ENCODE data around the gene PRKG1.

Gene PRKG1

GRCh38 chr10:52020173-52020572, 945.9 kb downstream of the PRKG1 start:
- TF ChIP-seq TAF1 (IDR thresholded peaks at IDR 0.05; ENCODE audit: borderline replicate concordance, insufficient read depth, low read length) (no peak), POLR2AphosphoS5 (IDR thresholded peaks at IDR 0.05; ENCODE audit: low read depth, low read length) (no peak), FOXP2 (optimal IDR thresholded peaks at IDR 0.05; ENCODE audit: borderline replicate concordance, extremely low read depth, extremely low read length, insufficient read depth) (no peak), SIN3A (IDR thresholded peaks at IDR 0.05; ENCODE audit: borderline replicate concordance, insufficient read depth, low read length) (no peak)
- TF ChIP-seq, protein P1, sequence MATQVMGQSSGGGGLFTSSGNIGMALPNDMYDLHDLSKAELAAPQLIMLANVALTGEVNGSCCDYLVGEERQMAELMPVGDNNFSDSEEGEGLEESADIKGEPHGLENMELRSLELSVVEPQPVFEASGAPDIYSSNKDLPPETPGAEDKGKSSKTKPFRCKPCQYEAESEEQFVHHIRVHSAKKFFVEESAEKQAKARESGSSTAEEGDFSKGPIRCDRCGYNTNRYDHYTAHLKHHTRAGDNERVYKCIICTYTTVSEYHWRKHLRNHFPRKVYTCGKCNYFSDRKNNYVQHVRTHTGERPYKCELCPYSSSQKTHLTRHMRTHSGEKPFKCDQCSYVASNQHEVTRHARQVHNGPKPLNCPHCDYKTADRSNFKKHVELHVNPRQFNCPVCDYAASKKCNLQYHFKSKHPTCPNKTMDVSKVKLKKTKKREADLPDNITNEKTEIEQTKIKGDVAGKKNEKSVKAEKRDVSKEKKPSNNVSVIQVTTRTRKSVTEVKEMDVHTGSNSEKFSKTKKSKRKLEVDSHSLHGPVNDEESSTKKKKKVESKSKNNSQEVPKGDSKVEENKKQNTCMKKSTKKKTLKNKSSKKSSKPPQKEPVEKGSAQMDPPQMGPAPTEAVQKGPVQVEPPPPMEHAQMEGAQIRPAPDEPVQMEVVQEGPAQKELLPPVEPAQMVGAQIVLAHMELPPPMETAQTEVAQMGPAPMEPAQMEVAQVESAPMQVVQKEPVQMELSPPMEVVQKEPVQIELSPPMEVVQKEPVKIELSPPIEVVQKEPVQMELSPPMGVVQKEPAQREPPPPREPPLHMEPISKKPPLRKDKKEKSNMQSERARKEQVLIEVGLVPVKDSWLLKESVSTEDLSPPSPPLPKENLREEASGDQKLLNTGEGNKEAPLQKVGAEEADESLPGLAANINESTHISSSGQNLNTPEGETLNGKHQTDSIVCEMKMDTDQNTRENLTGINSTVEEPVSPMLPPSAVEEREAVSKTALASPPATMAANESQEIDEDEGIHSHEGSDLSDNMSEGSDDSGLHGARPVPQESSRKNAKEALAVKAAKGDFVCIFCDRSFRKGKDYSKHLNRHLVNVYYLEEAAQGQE (IDR thresholded peaks at IDR 0.05; ENCODE audit: insufficient read depth in 1 of 2, low read depth in 2 of 2, low read length in 2 of 2): no peak

DNA sequence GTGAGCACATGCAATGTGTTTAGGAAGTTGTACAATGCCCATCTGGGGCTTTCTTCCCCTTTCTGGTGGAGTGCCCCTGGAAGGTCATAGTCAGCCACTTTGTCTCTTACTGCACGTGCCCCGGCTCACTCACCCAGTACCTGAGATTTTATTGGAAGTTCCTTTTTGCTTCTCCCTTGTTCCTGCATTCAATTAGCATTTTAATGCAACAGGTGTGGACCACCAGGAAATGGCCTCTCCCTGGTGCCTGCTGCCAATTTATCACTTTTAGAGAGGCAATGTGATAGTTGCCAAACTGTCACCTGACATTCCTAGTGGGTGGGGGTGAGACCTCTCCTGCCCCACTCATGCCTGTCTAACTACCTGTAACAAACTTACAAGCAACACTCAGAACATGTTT, 946.4 kb downstream of the PRKG1 start:
- no peak for TF ChIP-seq FOXP2 (optimal IDR thresholded peaks at IDR 0.05; ENCODE audit: borderline replicate concordance, extremely low read depth, extremely low read length, insufficient read depth)
- no peak for TF ChIP-seq TAF1 (IDR thresholded peaks at IDR 0.05; ENCODE audit: borderline replicate concordance, insufficient read depth, low read length)
- no peak for TF ChIP-seq POLR2AphosphoS5 (IDR thresholded peaks at IDR 0.05; ENCODE audit: low read depth, low read length)
- no peak for TF ChIP-seq SIN3A (IDR thresholded peaks at IDR 0.05; ENCODE audit: borderline replicate concordance, insufficient read depth, low read length)
- TF ChIP-seq, protein P1 (IDR thresholded peaks at IDR 0.05; ENCODE audit: insufficient read depth in 1 of 2, low read depth in 2 of 2, low read length in 2 of 2): no peak

GRCh38 chr10:52027055-52027705, 952.9 kb downstream of the PRKG1 start:
- TF ChIP-seq SIN3A (IDR thresholded peaks at IDR 0.05; ENCODE audit: borderline replicate concordance, insufficient read depth, low read length) (no peak), FOXP2 (optimal IDR thresholded peaks at IDR 0.05; ENCODE audit: borderline replicate concordance, extremely low read depth, extremely low read length, insufficient read depth) (no peak), POLR2AphosphoS5 (IDR thresholded peaks at IDR 0.05; ENCODE audit: low read depth, low read length) (no peak), TAF1 (IDR thresholded peaks at IDR 0.05; ENCODE audit: borderline replicate concordance, insufficient read depth, low read length) (no peak)
- TF ChIP-seq, protein P1 (IDR thresholded peaks at IDR 0.05; ENCODE audit: insufficient read depth in 1 of 2, low read depth in 2 of 2, low read length in 2 of 2): no peak

DNA sequence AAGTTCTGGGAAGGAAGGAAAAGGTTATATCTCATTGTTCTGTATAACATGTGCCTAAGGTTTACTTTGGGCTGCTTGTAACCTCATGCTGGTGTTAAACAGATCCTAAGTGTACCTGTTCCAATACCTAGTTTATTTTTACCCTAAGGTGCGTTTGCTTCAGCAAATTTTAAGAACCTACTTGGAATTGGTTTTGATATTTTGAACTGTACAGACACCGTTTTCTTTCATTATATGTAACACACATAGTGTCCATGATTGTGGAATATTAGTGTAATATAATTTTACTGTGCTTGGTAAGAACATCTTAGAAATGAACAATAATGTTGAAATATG, 954.2 kb downstream of the PRKG1 start:
- TF ChIP-seq TAF1 (IDR thresholded peaks at IDR 0.05; ENCODE audit: borderline replicate concordance, insufficient read depth, low read length) (no peak), POLR2AphosphoS5 (IDR thresholded peaks at IDR 0.05; ENCODE audit: low read depth, low read length) (no peak), SIN3A (IDR thresholded peaks at IDR 0.05; ENCODE audit: borderline replicate concordance, insufficient read depth, low read length) (no peak), FOXP2 (optimal IDR thresholded peaks at IDR 0.05; ENCODE audit: borderline replicate concordance, extremely low read depth, extremely low read length, insufficient read depth) (no peak)
- TF ChIP-seq, protein P1 (IDR thresholded peaks at IDR 0.05; ENCODE audit: insufficient read depth in 1 of 2, low read depth in 2 of 2, low read length in 2 of 2): no peak
